Testis (tissue), 3 donors: ENCODE measurements around the gene VSIG10. TPM values are rescaled to one million over a fixed set of nuclear protein-coding genes. Genes with fewer than 3 reads are reported as not detected.
"Not testable (repeated sequence)": the region's sequence is repeated elsewhere in the genome, so short reads cannot be mapped to it uniquely, and the experiment has no call there.

ENCODE experiments used
- DNase-seq: peaks from one replicate; pipeline ENCODE4 v3.0.0-alpha.2; 2019
- H3K27ac ChIP-seq, 2 donors: fragments of 200-600 bp; sonication (generic); one replicate each; pipeline ENCODE4 v1.5.1; 2019
- H3K27me3 ChIP-seq: fragments of 200-600 bp; sonication (generic); one replicate; pipeline ENCODE4 v1.5.1; 2019
- H3K36me3 ChIP-seq: fragments of 200-600 bp; sonication (generic); one replicate; pipeline ENCODE4 v1.5.1; 2017; ENCODE audit warnings: low read depth; ENCODE audit errors: missing control alignments
- H3K4me1 ChIP-seq: fragments of 200-600 bp; sonication (generic); one replicate; pipeline ENCODE4 v1.5.1; 2019
- H3K4me3 ChIP-seq, 2 donors: fragments of 200-600 bp; sonication (generic); one replicate each; pipeline ENCODE4 v1.5.1; 2017 to 2019
- H3K9me3 ChIP-seq: fragments of 200-600 bp; sonication (generic); one replicate; pipeline ENCODE4 v1.5.1; 2017
- POLR2A ChIP-seq: fragments of 450-650 bp; IDR thresholded peaks from one replicate; pipeline ENCODE4 v1.6.1; 2017; ENCODE audit warnings: antibody characterized with exemption, mild to moderate bottlenecking, moderate library complexity
- WGBS, 2 donors: methylation state at CpG; one replicate each; pipeline ENCODE4 v1.1.5; 2018; 5-methylcytosine and 5-hydroxymethylcytosine counted together
- intact Hi-C: fragments of 100-400 bp; cut with DNase I; formaldehyde crosslinking; loops from one replicate; pipeline ENCODE4 v1.15.1; 2023; ENCODE audit warnings: low total_unique reads
- polyA plus RNA-seq: library from polyadenylated mRNA; stranded (reverse); fragments of 350-450 nt; fragmentation: Illumina TruSeq; extraction: RNeasy Lipid Tissue Mini Kit (QIAGEN cat#74804); gene quantifications from one replicate; pipeline ENCODE4 v1.2.3, GENCODE V29; 2014; ENCODE audit warnings: low read depth, low replicate concordance; ENCODE audit not compliant: insufficient read depth
- total RNA-seq, 2 donors: library from RNA; depleted of rRNA; stranded (reverse); fragments of >200 nt; gene quantifications; one replicate each; pipeline ENCODE4 v1.2.3, GENCODE V29; 2016
- TF ChIP-seq, protein P1 (sequence below), 3 experiments: fragments of 450-650 bp in 2 of 3; fragments of 200-600 bp in 1 of 3; sonication (generic) in 1 of 3; IDR thresholded peaks; one replicate each; pipeline ENCODE4 v1.5.1; 2016 to 2019; ENCODE audit warnings: antibody characterized with exemption in 3 of 3, mild to moderate bottlenecking in 2 of 3, moderate library complexity in 1 of 3

Gene VSIG10
- total and polyA plus RNA-seq, 3 donors from 2014 or later, result 14.8 to 51.0 (median 43.2) TPM

DNA sequence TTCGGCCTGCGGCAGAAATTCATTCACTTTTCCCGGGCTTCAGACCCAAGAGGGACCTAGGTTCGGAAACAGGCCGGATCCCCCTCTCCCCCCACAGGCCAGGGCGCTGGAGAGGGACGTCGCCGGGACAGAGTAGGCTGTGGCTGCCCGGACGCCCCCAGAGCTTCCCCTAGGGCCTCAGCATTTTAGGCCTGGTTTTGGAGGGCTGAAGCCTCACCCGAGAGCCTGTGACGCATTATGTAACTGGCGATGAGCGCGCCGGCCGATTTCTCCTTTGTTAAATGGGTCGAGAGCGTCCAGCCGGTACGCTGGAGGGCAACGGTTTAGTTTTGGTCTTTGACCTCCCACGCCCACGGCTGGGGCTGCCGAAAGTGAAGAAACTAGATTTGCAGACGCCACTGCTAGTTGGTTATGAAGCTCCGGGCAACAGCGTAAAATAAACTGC, 32.8 kb upstream of the VSIG10 start:
- Histone ChIP-seq H3K27ac (peak overlapping the region; percentile 80 to 92), H3K4me3 (peak overlapping the region; percentile 84 to 90), H3K27me3 (no peaks in the 10 kb centered on the region), H3K4me1 (peaks cover 32% of the 10 kb centered on the region), H3K36me3 (no peaks in the 10 kb centered on the region), H3K9me3 (no peaks in the 10 kb centered on the region)
- 0 to 1% methylated on average over 6 to 25 of the region's 29 CpGs for WGBS, 2 donors
- peak; percentile 57 for DNase-seq
- TF ChIP-seq, protein P1, sequence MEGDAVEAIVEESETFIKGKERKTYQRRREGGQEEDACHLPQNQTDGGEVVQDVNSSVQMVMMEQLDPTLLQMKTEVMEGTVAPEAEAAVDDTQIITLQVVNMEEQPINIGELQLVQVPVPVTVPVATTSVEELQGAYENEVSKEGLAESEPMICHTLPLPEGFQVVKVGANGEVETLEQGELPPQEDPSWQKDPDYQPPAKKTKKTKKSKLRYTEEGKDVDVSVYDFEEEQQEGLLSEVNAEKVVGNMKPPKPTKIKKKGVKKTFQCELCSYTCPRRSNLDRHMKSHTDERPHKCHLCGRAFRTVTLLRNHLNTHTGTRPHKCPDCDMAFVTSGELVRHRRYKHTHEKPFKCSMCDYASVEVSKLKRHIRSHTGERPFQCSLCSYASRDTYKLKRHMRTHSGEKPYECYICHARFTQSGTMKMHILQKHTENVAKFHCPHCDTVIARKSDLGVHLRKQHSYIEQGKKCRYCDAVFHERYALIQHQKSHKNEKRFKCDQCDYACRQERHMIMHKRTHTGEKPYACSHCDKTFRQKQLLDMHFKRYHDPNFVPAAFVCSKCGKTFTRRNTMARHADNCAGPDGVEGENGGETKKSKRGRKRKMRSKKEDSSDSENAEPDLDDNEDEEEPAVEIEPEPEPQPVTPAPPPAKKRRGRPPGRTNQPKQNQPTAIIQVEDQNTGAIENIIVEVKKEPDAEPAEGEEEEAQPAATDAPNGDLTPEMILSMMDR (IDR thresholded peaks at IDR 0.05), result no peak
- TF ChIP-seq POLR2A, result no peak
- intact Hi-C loops, result no loop called here

DNA sequence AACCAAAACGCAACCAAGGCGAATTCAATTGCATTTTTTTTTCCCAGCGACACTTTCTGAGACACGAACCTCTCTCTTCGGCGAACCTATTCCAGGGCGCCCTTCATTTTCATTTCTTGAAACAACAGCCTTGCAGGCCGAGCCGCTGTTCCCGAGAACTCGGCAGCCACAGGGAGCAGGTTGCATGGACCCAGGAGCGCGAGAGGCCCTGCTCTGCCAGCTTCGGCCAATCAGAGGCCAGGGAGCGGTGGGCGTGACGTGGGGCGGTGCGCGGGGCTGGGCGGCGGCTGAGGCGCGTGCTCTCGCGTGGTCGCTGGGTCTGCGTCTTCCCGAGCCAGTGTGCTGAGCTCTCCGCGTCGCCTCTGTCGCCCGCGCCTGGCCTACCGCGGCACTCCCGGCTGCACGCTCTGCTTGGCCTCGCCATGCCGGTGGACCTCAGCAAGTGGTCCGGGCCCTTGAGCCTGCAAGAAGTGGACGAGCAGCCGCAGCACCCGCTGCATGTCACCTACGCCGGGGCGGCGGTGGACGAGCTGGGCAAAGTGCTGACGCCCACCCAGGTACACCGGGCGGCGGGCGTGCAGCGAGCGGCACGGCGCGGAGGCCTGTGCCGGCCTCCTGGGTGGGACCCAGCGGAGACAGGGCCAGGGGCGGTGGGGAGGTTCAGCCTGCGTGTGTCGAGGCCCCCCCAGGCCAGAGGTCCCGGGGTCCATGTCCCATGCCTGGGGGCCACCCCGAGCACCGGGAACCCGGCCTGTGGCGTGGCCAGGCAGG, 32.2 kb upstream of the VSIG10 start, which contains the start of gene PEBP1:
PEBP1 (plus strand) TSS at position 337 of the 771 bp plus-strand sequence; CDS start at position 423, 86 bp downstream.
- H3K36me3 ChIP-seq, result no peaks in the 10 kb centered on the region
- intact Hi-C loops, result no loop called here
- H3K4me3 ChIP-seq, result peak within 1 kb of the TSS; percentile 84 to 90
- peaks cover 32% of the 10 kb centered on the region for H3K4me1 ChIP-seq
- H3K27me3 ChIP-seq, result no peaks in the 10 kb centered on the region
- DNase-seq, result peak; percentile 97
- H3K27ac ChIP-seq, result peak within 1 kb of the TSS; percentile 80 to 92
- no peaks in the 10 kb centered on the region for H3K9me3 ChIP-seq
- TF ChIP-seq, protein P1 (IDR thresholded peaks at IDR 0.05), result no peak
- TF ChIP-seq POLR2A, result peak; percentile 62
- WGBS, 2 donors, result 0 to 1% methylated on average over 17 to 35 of the region's 70 CpGs

DNA sequence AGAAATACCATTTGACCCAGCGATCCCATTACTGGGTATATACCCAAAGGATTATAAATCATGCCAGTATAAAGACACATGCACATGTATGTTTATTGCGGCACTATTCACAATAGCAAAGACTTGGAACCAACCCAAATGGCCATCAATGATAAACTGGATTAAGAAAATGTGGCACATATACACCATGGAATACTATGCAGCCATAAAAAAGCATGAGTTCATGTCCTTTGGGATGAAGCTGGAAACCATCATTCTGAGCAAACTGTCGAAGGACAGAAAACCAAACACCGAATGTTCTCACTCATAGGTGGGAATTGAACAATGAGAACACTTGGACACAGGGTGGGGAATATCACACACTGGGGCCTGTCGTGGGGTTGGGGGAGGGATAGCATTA, 25.6 kb upstream of the VSIG10 start:
- H3K27ac ChIP-seq, H3K9me3 ChIP-seq, H3K27me3 ChIP-seq, DNase-seq, H3K36me3 ChIP-seq, intact Hi-C loops, H3K4me3 ChIP-seq, H3K4me1 ChIP-seq: not testable (repeated sequence)
- 93 to 96% methylated on average over 5 of the region's 5 CpGs for WGBS, 2 donors

DNA sequence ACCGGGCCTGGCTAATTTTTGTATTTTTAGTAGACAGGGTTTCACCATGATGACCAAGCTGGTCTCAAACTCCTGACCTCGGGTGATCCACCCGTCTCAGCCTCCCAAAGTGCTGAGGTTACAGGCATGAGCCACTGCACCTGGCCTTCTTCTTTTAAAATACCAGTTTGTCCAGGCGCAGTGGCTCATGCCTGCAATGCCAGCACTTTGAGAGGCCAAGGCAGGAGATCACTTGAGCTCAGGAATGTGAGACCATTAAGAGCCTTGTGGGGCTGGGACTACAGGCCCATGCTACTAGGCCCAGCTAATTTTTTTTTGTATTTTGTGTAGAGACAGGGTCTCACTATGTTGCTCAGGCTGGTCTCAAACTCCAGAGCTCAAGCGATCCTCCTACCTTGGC, 24.1 kb upstream of the VSIG10 start:
- H3K27me3 ChIP-seq, result no peaks in the 10 kb centered on the region
- H3K4me1 ChIP-seq, result peaks cover 8% of the 10 kb centered on the region
- no peak for DNase-seq
- TF ChIP-seq POLR2A, result no peak
- TF ChIP-seq, protein P1 (IDR thresholded peaks at IDR 0.05), result no peak
- WGBS, 2 donors, result 91 to 96% methylated on average over 4 to 5 of the region's 5 CpGs
- H3K27ac ChIP-seq, result no peak overlapping the region
- H3K9me3 ChIP-seq, result no peaks in the 10 kb centered on the region
- no peaks in the 10 kb centered on the region for H3K36me3 ChIP-seq
- intact Hi-C loops, result no loop called here
- H3K4me3 ChIP-seq, result no peak overlapping the region

DNA sequence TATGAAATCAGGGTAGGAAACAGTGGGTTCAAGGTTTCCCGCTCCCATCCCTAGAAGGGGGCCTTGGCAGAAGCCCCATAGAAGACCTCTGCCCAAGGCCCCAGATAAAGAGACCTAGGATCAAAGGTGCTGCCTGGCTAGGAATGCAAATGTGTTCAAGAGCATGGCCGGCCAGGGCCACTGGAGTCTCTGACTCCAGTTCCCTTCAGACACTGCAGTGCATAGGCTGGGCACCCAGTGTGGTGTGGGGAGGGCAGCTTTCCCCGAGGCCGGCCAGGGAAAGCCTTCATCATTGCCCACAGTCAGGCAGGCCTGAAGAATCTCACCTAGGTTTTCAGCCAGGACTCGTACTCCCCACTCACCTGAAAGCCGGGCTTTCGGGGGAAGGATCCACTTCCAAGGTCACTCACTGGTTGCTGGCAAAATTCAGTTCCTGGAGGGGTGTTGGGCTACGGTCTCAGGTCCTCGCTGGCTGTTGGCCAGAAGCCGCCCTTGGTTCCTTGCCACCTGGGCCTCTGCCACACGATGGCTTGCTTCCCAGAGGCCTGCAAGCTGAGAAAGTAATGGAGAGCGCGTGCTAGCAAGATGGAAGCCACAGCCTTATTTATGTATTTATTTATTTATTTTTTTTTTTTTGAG, 22.4 kb upstream of the VSIG10 start:
- Histone ChIP-seq H3K9me3 (no peaks in the 10 kb centered on the region), H3K27ac (peak overlapping the region; percentile 3 to 30), H3K4me1 (peaks cover 11% of the 10 kb centered on the region), H3K36me3 (no peaks in the 10 kb centered on the region), H3K27me3 (no peaks in the 10 kb centered on the region), H3K4me3 (peak overlapping the region in 1 of 2 donors; percentile 29)
- intact Hi-C loops, result no loop called here
- DNase-seq, result peak; percentile 83
- no peak for TF ChIP-seq POLR2A
- TF ChIP-seq, protein P1 (IDR thresholded peaks at IDR 0.05), result no peak
- 46 to 47% methylated on average over 8 to 13 of the region's 13 CpGs for WGBS, 2 donors
